Prostate gland (tissue), 2 donors: ENCODE measurements around the gene FLT4.

Experiments
- CTCF ChIP-seq, 4 experiments: fragments of 200-600 bp in 2 of 4; fragments of 450-650 bp in 2 of 4; sonication (generic) in 2 of 4; IDR thresholded peaks; 1 replicate in 3 of 4; 2 replicates in 1 of 4; pipeline ENCODE4 v1.5.1; 2016 to 2019; ENCODE audit warnings: antibody characterized with exemption in 4 of 4, mild to moderate bottlenecking in 2 of 4, moderate library complexity in 2 of 4
- POLR2A ChIP-seq: fragments of 450-650 bp; IDR thresholded peaks from one replicate; pipeline ENCODE4 v1.6.1; 2016; ENCODE audit warnings: antibody characterized with exemption, mild to moderate bottlenecking

GRCh38 chr5:180658774-180659564 is 9.6 kb upstream of the FLT4 start:
- no peak for TF ChIP-seq CTCF (IDR thresholded peaks at IDR 0.05)
- TF ChIP-seq POLR2A = no peak
